ENCODE results near the gene USO1. TPM values are rescaled to one million over a fixed set of nuclear protein-coding genes. Genes with fewer than 3 reads are reported as not detected.

The USO1 gene
- total and polyA plus RNA-seq, 9 of the 15 experiments (the other 6 are each of a cell fraction or from before 2014, with no cell fraction given): 19.3 to 97.8 (median 48.5) TPM

DNA sequence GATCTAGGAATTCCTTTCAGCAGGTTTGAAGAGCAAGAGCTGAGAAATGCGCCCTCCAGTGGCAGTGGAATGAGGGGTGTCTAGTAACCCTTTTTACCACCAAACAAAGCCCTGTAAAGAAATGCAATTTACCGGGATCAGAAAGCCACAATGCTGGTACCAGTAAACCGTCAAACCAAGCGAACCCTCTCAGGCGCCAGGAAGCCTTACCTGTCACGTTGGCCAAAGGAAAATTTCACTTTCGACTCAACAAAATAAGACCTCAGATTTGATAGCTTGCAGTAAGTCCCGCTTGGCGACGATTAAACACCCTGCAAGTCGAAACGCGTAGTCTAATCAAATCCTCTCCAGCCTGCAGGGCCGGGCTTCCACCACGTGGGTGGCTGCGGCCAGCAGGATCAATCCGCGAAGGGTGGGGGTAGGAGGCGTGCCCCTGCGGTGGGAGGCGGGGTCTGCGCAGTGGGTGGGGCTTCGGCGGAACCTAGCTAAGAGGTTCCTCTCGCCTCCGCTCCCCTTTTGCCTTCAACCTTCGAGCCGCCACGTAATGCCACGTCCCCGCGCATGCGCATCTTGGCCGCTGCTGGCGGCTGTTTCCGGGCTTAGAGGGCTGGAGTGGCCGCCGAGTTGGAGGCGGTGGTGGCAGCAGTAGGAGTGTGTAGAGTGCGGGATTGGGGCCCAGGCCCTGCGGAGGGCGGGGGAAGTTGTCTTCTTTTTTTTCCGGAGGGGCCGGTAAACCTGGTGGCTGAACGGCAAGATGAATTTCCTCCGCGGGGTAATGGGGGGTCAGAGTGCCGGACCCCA is at the start of gene USO1 (continued):
- TF ChIP-seq, protein P1, sequence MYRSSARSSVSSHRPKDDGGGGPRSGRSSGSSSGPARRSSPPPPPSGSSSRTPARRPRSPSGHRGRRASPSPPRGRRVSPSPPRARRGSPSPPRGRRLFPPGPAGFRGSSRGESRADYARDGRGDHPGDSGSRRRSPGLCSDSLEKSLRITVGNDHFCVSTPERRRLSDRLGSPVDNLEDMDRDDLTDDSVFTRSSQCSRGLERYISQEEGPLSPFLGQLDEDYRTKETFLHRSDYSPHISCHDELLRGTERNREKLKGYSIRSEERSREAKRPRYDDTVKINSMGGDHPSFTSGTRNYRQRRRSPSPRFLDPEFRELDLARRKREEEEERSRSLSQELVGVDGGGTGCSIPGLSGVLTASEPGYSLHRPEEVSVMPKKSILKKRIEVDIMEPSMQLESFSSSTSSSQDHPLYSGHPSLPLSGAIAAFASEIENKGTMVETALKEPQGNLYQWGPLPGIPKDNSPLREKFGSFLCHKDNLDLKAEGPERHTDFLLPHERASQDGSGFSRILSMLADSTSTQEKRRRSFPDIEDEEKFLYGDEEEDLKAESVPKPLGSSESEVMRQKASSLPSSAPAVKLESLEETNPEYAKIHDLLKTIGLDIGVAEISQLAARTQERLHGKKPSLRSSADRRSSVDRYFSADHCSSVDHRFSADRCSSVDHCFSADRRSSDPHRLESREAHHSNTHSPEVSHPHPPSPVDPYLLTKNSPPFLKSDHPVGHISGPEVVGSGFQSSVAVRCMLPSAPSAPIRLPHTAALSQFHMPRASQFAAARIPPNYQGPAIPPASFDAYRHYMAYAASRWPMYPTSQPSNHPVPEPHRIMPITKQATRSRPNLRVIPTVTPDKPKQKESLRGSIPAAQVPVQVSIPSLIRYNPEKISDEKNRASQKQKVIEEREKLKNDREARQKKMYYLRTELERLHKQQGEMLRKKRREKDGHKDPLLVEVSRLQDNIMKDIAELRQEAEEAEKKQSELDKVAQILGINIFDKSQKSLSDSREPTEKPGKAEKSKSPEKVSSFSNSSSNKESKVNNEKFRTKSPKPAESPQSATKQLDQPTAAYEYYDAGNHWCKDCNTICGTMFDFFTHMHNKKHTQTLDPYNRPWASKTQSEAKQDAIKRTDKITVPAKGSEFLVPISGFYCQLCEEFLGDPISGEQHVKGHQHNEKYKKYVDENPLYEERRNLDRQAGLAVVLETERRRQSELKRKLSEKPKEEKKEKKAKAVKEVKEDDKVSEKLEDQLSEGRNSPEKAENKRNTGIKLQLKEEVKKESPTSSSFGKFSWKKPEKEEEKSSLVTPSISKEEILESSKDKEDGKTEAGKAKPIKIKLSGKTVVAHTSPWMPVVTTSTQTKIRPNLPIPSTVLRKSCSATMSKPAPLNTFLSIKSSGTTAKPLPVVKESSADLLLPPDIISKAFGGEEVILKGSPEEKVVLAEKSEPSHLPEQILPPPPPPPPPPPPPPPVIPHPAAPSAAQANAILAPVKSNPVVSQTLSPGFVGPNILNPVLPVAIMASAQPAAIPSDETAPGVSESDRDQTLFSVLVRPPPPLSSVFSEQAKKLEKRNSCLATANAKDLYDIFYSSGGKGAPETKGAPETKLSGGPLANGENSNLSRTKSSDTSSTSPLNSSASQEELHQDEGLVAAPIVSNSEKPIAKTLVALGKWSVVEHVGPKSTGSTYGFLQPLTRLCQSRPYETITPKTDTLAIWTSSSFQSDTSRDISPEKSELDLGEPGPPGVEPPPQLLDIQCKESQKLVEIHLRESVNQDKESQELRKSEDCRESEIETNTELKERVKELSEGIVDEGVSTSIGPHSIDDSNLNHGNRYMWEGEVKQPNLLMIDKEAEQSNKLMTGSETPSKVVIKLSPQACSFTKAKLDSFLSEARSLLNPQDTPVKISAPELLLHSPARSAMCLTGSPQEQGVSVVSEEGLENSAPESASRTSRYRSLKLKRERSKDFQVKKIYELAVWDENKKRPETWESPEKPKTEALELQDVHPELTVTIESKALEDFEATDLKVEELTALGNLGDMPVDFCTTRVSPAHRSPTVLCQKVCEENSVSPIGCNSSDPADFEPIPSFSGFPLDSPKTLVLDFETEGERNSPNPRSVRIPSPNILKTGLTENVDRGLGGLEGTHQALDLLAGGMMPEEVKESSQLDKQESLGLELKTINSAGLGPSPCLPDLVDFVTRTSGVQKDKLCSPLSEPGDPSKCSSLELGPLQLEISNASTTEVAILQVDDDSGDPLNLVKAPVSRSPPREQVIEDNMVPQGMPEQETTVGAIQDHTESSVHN (IDR thresholded peaks at IDR 0.05; ENCODE audit: borderline replicate concordance in 1 of 2, low read depth in 1 of 2): peak in 1 of 2 experiments; percentile 38; a peak in 1 of 4 replicates
- TF ChIP-seq SMARCA4 (IDR thresholded peaks at IDR 0.05) (no peak; the same call in 1 of the 2 replicates), NR4A1 (CRISPR knock-in tag; IDR thresholded peaks at IDR 0.05) (no peak), NR4A1 (tag; IDR thresholded peaks at IDR 0.05) (0 out of 2 replicates have a peak, but pooled peaks have one; percentile 43), KLF13 (tag; IDR thresholded peaks at IDR 0.05; ENCODE audit: borderline replicate concordance, low read depth) (no peak), ZNF586 (CRISPR knock-in tag; conservative IDR thresholded peaks at IDR 0.05) (no peak), CXXC5 (CRISPR knock-in tag; IDR thresholded peaks at IDR 0.05) (peak; percentile 65), ZNF274 (IDR thresholded peaks at IDR 0.05; ENCODE audit: borderline replicate concordance, low read depth, low read length) (no peak), ZNF696 (CRISPR knock-in tag; conservative IDR thresholded peaks at IDR 0.05) (no peak), CBX8 (IDR thresholded peaks at IDR 0.05; ENCODE audit: borderline replicate concordance, extremely low read depth, low read depth, low read length, poor library complexity, severe bottlenecking) (no peak), CBX1 (IDR thresholded peaks at IDR 0.05; ENCODE audit: low read depth) (no peak), MTA1 (IDR thresholded peaks at IDR 0.05; ENCODE audit: borderline replicate concordance) (no peak), SNRNP70 (optimal IDR thresholded peaks at IDR 0.05; ENCODE audit: low read depth, low read length) (no peak)
- TF ChIP-seq, protein P2, sequence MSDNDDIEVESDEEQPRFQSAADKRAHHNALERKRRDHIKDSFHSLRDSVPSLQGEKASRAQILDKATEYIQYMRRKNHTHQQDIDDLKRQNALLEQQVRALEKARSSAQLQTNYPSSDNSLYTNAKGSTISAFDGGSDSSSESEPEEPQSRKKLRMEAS (CRISPR knock-in tag; IDR thresholded peaks at IDR 0.05): peak; percentile 95
- TF ChIP-seq, protein P3, sequence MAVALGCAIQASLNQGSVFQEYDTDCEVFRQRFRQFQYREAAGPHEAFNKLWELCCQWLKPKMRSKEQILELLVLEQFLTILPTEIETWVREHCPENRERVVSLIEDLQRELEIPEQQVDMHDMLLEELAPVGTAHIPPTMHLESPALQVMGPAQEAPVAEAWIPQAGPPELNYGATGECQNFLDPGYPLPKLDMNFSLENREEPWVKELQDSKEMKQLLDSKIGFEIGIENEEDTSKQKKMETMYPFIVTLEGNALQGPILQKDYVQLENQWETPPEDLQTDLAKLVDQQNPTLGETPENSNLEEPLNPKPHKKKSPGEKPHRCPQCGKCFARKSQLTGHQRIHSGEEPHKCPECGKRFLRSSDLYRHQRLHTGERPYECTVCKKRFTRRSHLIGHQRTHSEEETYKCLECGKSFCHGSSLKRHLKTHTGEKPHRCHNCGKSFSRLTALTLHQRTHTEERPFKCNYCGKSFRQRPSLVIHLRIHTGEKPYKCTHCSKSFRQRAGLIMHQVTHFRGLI (CRISPR knock-in tag; IDR thresholded peaks at IDR 0.05): no peak
- TF ChIP-seq, protein P4, sequence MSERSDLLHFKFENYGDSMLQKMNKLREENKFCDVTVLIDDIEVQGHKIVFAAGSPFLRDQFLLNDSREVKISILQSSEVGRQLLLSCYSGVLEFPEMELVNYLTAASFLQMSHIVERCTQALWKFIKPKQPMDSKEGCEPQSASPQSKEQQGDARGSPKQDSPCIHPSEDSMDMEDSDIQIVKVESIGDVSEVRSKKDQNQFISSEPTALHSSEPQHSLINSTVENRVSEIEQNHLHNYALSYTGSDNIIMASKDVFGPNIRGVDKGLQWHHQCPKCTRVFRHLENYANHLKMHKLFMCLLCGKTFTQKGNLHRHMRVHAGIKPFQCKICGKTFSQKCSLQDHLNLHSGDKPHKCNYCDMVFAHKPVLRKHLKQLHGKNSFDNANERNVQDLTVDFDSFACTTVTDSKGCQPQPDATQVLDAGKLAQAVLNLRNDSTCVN (CRISPR knock-in tag; IDR thresholded peaks at IDR 0.05): no peak
